ENCODE data around the gene TOGARAM2. TPM values are rescaled to one million over a fixed set of nuclear protein-coding genes. Genes with fewer than 3 reads are reported as not detected.
"Not testable (repeated sequence)": the region's sequence is repeated elsewhere in the genome, so short reads cannot be mapped to it uniquely, and the experiment has no call there.

The TOGARAM2 gene
- total and polyA plus RNA-seq, 4 donors: 1.3 to 10.6 (median 8.4) TPM

DNA sequence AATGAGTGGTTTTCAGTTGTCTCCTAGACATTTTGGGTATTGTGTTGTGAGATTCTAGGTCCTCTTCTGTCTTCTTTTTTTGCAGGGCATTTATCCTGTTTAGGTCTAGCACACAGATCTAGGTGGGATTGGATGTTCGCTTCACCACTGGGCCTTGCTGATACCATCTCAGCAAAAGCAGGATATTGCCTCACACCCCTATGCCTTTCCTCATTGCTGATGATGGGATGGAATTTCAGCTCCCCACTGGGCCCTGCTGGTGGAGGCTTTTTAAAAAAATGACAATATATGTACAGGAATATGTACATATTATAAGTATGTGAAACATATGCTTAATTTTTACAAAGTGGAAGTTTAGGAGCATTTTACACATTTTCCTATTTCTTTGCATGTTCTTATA lies 5.4 kb upstream of the TOGARAM2 start:
- Histone ChIP-seq H3K27me3 (ENCODE audit: control insufficient read depth, insufficient read depth, low read length) (no peaks in the 10 kb centered on the region), H3K4me1 (ENCODE audit: control insufficient read depth, insufficient read depth, low read length) (peaks cover 13% of the 10 kb centered on the region), H3K27ac (ENCODE audit: low read depth, low read length) (no peak overlapping the region), H3K9me3 (ENCODE audit: control insufficient read depth, insufficient read depth, low read length) (no peaks in the 10 kb centered on the region), H3K36me3 (ENCODE audit: control insufficient read depth, insufficient read depth, low read length) (no peaks in the 10 kb centered on the region), H3K4me3 (ENCODE audit: low read depth, low read length) (no peak overlapping the region)
- WGBS (ENCODE audit: insufficient coverage): no CpG with 5 or more reads among the region's 1 CpG
- DNase-seq (ENCODE audit: low read depth in 4 of 6, low spot score in 6 of 6): no peak

DNA sequence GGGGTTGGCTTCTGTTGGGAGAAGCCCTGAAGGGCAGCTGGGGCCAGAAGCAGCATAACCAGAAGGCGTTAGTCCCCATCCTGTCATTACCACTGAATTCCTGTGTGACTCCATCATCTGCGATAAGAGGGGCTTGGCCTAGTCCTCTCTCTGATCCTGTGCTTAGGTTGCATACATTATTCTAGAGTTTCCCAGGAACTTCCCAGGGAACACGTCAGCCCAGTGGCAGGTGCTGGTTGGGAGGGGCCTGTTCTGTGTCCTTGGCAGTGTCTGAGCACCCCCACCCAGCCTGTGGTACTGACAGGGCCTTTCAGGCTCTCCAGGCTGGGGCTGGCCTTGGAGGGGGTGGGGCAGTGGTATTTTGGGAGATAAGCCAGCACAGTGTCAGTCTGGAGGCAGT lies 4.5 kb upstream of the TOGARAM2 start:
- H3K4me1 ChIP-seq (ENCODE audit: control insufficient read depth, insufficient read depth, low read length): peaks cover 21% of the 10 kb centered on the region
- 79% methylated on average over 2 of the region's 3 CpGs for WGBS (ENCODE audit: insufficient coverage)
- H3K27ac ChIP-seq (ENCODE audit: low read depth, low read length): no peak overlapping the region
- no peaks in the 10 kb centered on the region for H3K36me3 ChIP-seq (ENCODE audit: control insufficient read depth, insufficient read depth, low read length)
- no peak for DNase-seq (ENCODE audit: low read depth in 4 of 6, low spot score in 6 of 6)
- no peaks in the 10 kb centered on the region for H3K27me3 ChIP-seq (ENCODE audit: control insufficient read depth, insufficient read depth, low read length)
- H3K4me3 ChIP-seq (ENCODE audit: low read depth, low read length): no peak overlapping the region
- H3K9me3 ChIP-seq (ENCODE audit: control insufficient read depth, insufficient read depth, low read length): no peaks in the 10 kb centered on the region

- over 99% methylated on average over 7 of the region's 10 CpGs for WGBS (ENCODE audit: insufficient coverage)
- Histone ChIP-seq H3K27ac (ENCODE audit: low read depth, low read length) (no peak overlapping the region), H3K4me1 (ENCODE audit: control insufficient read depth, insufficient read depth, low read length) (peaks cover 27% of the 10 kb centered on the region), H3K4me3 (ENCODE audit: low read depth, low read length) (no peak overlapping the region), H3K36me3 (ENCODE audit: control insufficient read depth, insufficient read depth, low read length) (no peaks in the 10 kb centered on the region), H3K27me3 (ENCODE audit: control insufficient read depth, insufficient read depth, low read length) (no peaks in the 10 kb centered on the region), H3K9me3 (ENCODE audit: control insufficient read depth, insufficient read depth, low read length) (no peaks in the 10 kb centered on the region)
- no peak for DNase-seq (ENCODE audit: low read depth in 4 of 6, low spot score in 6 of 6)
Observed at GRCh38 chr2:28977176-28977875, 3.8 kb upstream of the TOGARAM2 start.

GRCh38 chr2:28978001-28978400 lies 3.1 kb upstream of the TOGARAM2 start:
- not testable (repeated sequence) for H3K9me3 ChIP-seq (ENCODE audit: control insufficient read depth, insufficient read depth, low read length); H3K4me3 ChIP-seq (ENCODE audit: low read depth, low read length); H3K36me3 ChIP-seq (ENCODE audit: control insufficient read depth, insufficient read depth, low read length); H3K27me3 ChIP-seq (ENCODE audit: control insufficient read depth, insufficient read depth, low read length); H3K27ac ChIP-seq (ENCODE audit: low read depth, low read length); DNase-seq (ENCODE audit: low read depth in 4 of 6, low spot score in 6 of 6)
- 96% methylated on average over 8 of the region's 8 CpGs for WGBS (ENCODE audit: insufficient coverage)
- peaks cover 31% of the 10 kb centered on the region for H3K4me1 ChIP-seq (ENCODE audit: control insufficient read depth, insufficient read depth, low read length)

GRCh38 chr2:28978606-28979005 lies 2.5 kb upstream of the TOGARAM2 start:
- H3K36me3 ChIP-seq (ENCODE audit: control insufficient read depth, insufficient read depth, low read length): no peaks in the 10 kb centered on the region

DNA sequence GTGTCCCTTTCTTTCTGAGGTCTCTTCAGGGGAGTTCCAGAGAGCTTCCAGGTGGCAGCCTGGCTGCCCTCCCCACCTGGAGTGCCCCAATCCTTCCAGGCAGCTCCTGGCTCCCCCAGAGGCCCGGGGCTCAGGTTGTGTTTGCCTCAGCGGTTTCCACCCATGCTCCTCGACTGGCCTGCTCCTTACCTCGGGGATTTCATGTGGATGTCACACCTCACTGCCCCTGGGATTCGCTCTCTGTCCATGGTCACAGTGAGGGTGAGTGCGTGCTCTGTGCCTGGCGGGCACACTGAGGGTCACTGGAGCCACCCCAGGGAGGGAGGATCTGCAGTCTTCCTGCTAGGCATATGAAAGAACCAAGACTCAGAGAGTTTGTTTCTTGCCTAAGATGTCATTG lies 2.1 kb upstream of the TOGARAM2 start:
- Histone ChIP-seq H3K4me3 (ENCODE audit: low read depth, low read length) (no peak overlapping the region), H3K27me3 (ENCODE audit: control insufficient read depth, insufficient read depth, low read length) (no peaks in the 10 kb centered on the region), H3K36me3 (ENCODE audit: control insufficient read depth, insufficient read depth, low read length) (no peaks in the 10 kb centered on the region), H3K27ac (ENCODE audit: low read depth, low read length) (no peak overlapping the region), H3K4me1 (ENCODE audit: control insufficient read depth, insufficient read depth, low read length) (peaks cover 31% of the 10 kb centered on the region), H3K9me3 (ENCODE audit: control insufficient read depth, insufficient read depth, low read length) (no peaks in the 10 kb centered on the region)
- DNase-seq (ENCODE audit: low read depth in 4 of 6, low spot score in 6 of 6): no peak
- WGBS (ENCODE audit: insufficient coverage): 68% methylated on average over 7 of the region's 7 CpGs

More at GRCh38 chr2:28978606-28979005, 2.5 kb upstream of the TOGARAM2 start:
- H3K4me3 ChIP-seq (ENCODE audit: low read depth, low read length): no peak overlapping the region
- no peak overlapping the region for H3K27ac ChIP-seq (ENCODE audit: low read depth, low read length)
- H3K4me1 ChIP-seq (ENCODE audit: control insufficient read depth, insufficient read depth, low read length): peaks cover 31% of the 10 kb centered on the region
- H3K9me3 ChIP-seq (ENCODE audit: control insufficient read depth, insufficient read depth, low read length): no peaks in the 10 kb centered on the region
- DNase-seq (ENCODE audit: low read depth in 4 of 6, low spot score in 6 of 6): no peak
- no peaks in the 10 kb centered on the region for H3K27me3 ChIP-seq (ENCODE audit: control insufficient read depth, insufficient read depth, low read length)
- WGBS (ENCODE audit: insufficient coverage): 79% methylated on average over 4 of the region's 6 CpGs

DNA sequence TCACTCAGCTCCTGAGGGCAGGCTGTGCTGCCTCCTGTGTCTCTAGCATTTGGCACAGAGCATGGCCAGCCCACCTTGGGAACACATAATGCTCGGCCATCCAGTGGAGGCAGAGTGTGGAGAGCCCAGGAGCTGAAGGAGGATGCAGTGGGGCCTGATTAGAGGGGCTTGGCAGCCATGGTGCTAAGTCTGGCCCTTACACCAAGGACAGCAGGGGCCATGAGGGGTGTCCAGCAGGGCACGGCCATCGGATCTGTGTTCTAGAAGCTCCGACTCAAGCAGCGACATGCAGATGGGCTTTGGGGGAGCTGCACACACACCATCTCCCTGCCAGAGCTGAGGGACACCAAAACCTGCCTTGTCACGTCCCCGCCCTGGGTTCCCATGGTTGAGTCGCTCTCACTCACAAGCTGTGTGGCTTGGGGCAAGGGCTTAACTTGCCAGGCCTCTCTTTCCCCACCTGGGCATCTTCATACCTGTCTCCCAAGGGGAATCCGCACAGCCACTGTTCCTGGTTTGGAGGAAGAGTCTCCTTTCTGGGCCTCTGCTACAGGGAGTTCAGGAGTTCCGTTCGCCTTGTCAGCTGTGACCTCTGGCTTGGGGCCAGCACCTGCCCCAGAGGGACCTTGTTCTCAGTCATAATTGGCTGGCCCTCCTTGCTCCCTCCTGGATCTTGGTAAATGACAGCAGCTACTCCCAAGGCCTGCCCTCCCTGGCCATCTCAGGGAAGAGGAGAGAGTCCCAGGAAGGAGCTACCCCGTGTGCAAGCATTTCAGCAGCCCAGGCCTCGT lies 1.3 kb upstream of the TOGARAM2 start:
- H3K4me1 ChIP-seq (ENCODE audit: control insufficient read depth, insufficient read depth, low read length): peaks cover 31% of the 10 kb centered on the region
- no peaks in the 10 kb centered on the region for H3K27me3 ChIP-seq (ENCODE audit: control insufficient read depth, insufficient read depth, low read length)
- no peak overlapping the region for H3K27ac ChIP-seq (ENCODE audit: low read depth, low read length)
- 81% methylated on average over 13 of the region's 13 CpGs for WGBS (ENCODE audit: insufficient coverage)
- no peaks in the 10 kb centered on the region for H3K36me3 ChIP-seq (ENCODE audit: control insufficient read depth, insufficient read depth, low read length)
- H3K9me3 ChIP-seq (ENCODE audit: control insufficient read depth, insufficient read depth, low read length): no peaks in the 10 kb centered on the region
- no peak for DNase-seq (ENCODE audit: low read depth in 4 of 6, low spot score in 6 of 6)
- H3K4me3 ChIP-seq (ENCODE audit: low read depth, low read length): no peak overlapping the region

- Histone ChIP-seq H3K9me3 (ENCODE audit: control insufficient read depth, insufficient read depth, low read length) (no peaks in the 10 kb centered on the region), H3K27me3 (ENCODE audit: control insufficient read depth, insufficient read depth, low read length) (no peaks in the 10 kb centered on the region), H3K4me1 (ENCODE audit: control insufficient read depth, insufficient read depth, low read length) (peaks cover 31% of the 10 kb centered on the region), H3K4me3 (ENCODE audit: low read depth, low read length) (no peak overlapping the region), H3K36me3 (ENCODE audit: control insufficient read depth, insufficient read depth, low read length) (no peaks in the 10 kb centered on the region), H3K27ac (ENCODE audit: low read depth, low read length) (no peak overlapping the region)
- WGBS (ENCODE audit: insufficient coverage): 38% methylated on average over 3 of the region's 3 CpGs
- DNase-seq (ENCODE audit: low read depth in 4 of 6, low spot score in 6 of 6): no peak
Observed at GRCh38 chr2:28980368-28981015, 606 bp upstream of the TOGARAM2 start.

- Histone ChIP-seq H3K4me3 (ENCODE audit: low read depth, low read length) (no peak overlapping the region), H3K9me3 (ENCODE audit: control insufficient read depth, insufficient read depth, low read length) (no peaks in the 10 kb centered on the region), H3K36me3 (ENCODE audit: control insufficient read depth, insufficient read depth, low read length) (no peaks in the 10 kb centered on the region), H3K4me1 (ENCODE audit: control insufficient read depth, insufficient read depth, low read length) (peaks cover 36% of the 10 kb centered on the region), H3K27ac (ENCODE audit: low read depth, low read length) (no peak overlapping the region), H3K27me3 (ENCODE audit: control insufficient read depth, insufficient read depth, low read length) (no peaks in the 10 kb centered on the region)
- DNase-seq (ENCODE audit: low read depth in 4 of 6, low spot score in 6 of 6): peak in 1 of 6 donors; percentile 14
- 85% methylated on average over 9 of the region's 11 CpGs for WGBS (ENCODE audit: insufficient coverage)
Observed at GRCh38 chr2:28981620-28982376, 700 bp downstream of the TOGARAM2 start.

All from spinal cord (tissue), 10 donors.